ENCODE measurements around the gene GIMAP6. TPM values are rescaled to one million over a fixed set of nuclear protein-coding genes. Genes with fewer than 3 reads are reported as not detected.
"Not testable (repeated sequence)": the region's sequence is repeated elsewhere in the genome, so short reads cannot be mapped to it uniquely, and the experiment has no call there.

Gene GIMAP6
- total RNA-seq, 1 donor from 2014 or later = not detected

GRCh38 chr7:150663802-150664494, 31.8 kb upstream of the GIMAP6 start:
- no peak for TF ChIP-seq CTCF (IDR thresholded peaks at IDR 0.05; ENCODE audit: partially characterized antibody, unreplicated experiment)
- Mint-ChIP-seq H3K27ac (ENCODE audit: unreplicated experiment) (no peak overlapping the region), H3K27me3 (ENCODE audit: unreplicated experiment) (peaks cover 3% of the 10 kb centered on the region), H3K9me3 (ENCODE audit: unreplicated experiment) (no peaks in the 10 kb centered on the region), H3K4me3 (ENCODE audit: unreplicated experiment) (no peak overlapping the region), H3K36me3 (ENCODE audit: unreplicated experiment) (peaks cover under 1% of the 10 kb centered on the region), H3K4me1 (ENCODE audit: low read depth, unreplicated experiment) (no peaks in the 10 kb centered on the region)
- DNase-seq = no peak

GRCh38 chr7:150662821-150663220, 30.6 kb upstream of the GIMAP6 start:
- not testable (repeated sequence) for H3K27me3 Mint-ChIP-seq (ENCODE audit: unreplicated experiment)

GRCh38 chr7:150660939-150661613, 28.9 kb upstream of the GIMAP6 start:
- Mint-ChIP-seq H3K27me3 (ENCODE audit: unreplicated experiment) (peaks cover 3% of the 10 kb centered on the region), H3K27ac (ENCODE audit: unreplicated experiment) (no peak overlapping the region), H3K4me1 (ENCODE audit: low read depth, unreplicated experiment) (no peaks in the 10 kb centered on the region), H3K4me3 (ENCODE audit: unreplicated experiment) (no peak overlapping the region), H3K9me3 (ENCODE audit: unreplicated experiment) (peaks cover 1% of the 10 kb centered on the region), H3K36me3 (ENCODE audit: unreplicated experiment) (no peaks in the 10 kb centered on the region)
- no peak for DNase-seq
- no peak for TF ChIP-seq CTCF (IDR thresholded peaks at IDR 0.05; ENCODE audit: partially characterized antibody, unreplicated experiment)

More at GRCh38 chr7:150662821-150663220, 30.6 kb upstream of the GIMAP6 start:
- not testable (repeated sequence) for H3K9me3 Mint-ChIP-seq (ENCODE audit: unreplicated experiment); H3K27ac Mint-ChIP-seq (ENCODE audit: unreplicated experiment); H3K4me3 Mint-ChIP-seq (ENCODE audit: unreplicated experiment); H3K36me3 Mint-ChIP-seq (ENCODE audit: unreplicated experiment); DNase-seq; H3K4me1 Mint-ChIP-seq (ENCODE audit: low read depth, unreplicated experiment)

DNA sequence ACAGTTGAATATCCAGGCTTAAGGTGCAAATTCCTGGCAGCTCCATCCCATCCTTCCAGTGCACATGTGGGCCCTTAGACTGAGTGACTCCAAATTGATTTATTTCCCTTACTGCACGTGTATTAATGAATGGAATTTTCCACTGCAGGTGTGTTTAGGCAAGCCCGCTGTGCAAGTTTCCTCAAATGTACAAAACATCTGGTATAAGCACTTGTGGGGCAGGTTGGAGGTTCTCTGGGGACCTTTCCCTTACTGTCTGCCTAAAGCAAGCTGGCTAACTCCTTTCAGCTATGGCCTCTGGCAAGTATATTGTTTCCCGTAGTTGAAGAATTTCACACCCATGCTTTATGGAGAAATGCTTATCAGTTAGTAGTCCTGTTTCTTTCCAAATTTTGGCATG, 25.3 kb upstream of the GIMAP6 start:
- DNase-seq = no peak
- no peak for TF ChIP-seq CTCF (IDR thresholded peaks at IDR 0.05; ENCODE audit: partially characterized antibody, unreplicated experiment)
- Mint-ChIP-seq H3K27me3 (ENCODE audit: unreplicated experiment) (peaks cover 1% of the 10 kb centered on the region), H3K4me3 (ENCODE audit: unreplicated experiment) (no peak overlapping the region), H3K36me3 (ENCODE audit: unreplicated experiment) (no peaks in the 10 kb centered on the region), H3K9me3 (ENCODE audit: unreplicated experiment) (peaks cover 1% of the 10 kb centered on the region), H3K27ac (ENCODE audit: unreplicated experiment) (no peak overlapping the region), H3K4me1 (ENCODE audit: low read depth, unreplicated experiment) (no peaks in the 10 kb centered on the region)

DNA sequence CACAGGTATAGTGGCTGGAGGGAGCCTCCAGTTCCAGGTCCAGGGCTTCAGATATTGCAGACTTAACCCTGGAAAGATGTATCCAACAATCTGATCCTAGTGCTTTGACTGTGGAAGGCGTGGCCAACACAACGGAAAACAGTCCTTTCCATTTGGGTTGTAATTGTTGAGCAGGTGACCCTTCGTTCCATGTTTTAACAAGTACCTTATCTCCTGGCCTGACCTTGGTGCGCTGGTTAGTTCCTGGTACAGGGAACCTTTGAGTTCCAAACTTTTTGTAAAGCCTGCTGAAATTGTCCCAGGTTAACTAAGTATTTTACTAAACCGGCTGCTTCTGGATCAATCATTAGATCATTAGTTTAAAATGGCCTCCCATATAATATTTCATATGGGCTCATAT, 23.9 kb upstream of the GIMAP6 start:
- no peak overlapping the region for H3K27ac Mint-ChIP-seq (ENCODE audit: unreplicated experiment)
- H3K4me3 Mint-ChIP-seq (ENCODE audit: unreplicated experiment) = no peak overlapping the region
- H3K36me3 Mint-ChIP-seq (ENCODE audit: unreplicated experiment) = no peaks in the 10 kb centered on the region
- peaks cover 1% of the 10 kb centered on the region for H3K27me3 Mint-ChIP-seq (ENCODE audit: unreplicated experiment)
- no peak for TF ChIP-seq CTCF (IDR thresholded peaks at IDR 0.05; ENCODE audit: partially characterized antibody, unreplicated experiment)
- H3K9me3 Mint-ChIP-seq (ENCODE audit: unreplicated experiment) = peaks cover 1% of the 10 kb centered on the region
- no peak for DNase-seq
- H3K4me1 Mint-ChIP-seq (ENCODE audit: low read depth, unreplicated experiment) = no peaks in the 10 kb centered on the region
